Renal cortex interstitium (tissue), 11 donors: Measurements from ENCODE around the gene EML6. TPM values are rescaled to one million over a fixed set of nuclear protein-coding genes. Genes with fewer than 3 reads are reported as not detected.

Experiments used
- DNase-seq, 11 donors: peaks; one replicate each; pipeline ENCODE4 v3.0.0-alpha.2; 2013; ENCODE audit warnings: low read depth in 9 of 11, low spot score in 4 of 11; ENCODE audit errors: extremely low read depth in 1 of 11
- polyA plus RNA-seq, 3 donors: library from polyadenylated mRNA; unstranded; fragments of 120-200 nt; gene quantifications; one replicate each; pipeline ENCODE4 v1.2.1, GENCODE V29; 2013; ENCODE audit not compliant: insufficient read length in 3 of 3

EML6 gene
- polyA plus RNA-seq, 3 donors = 11.5 to 20.3 (median 13.9) TPM

- DNase-seq = no peak
These were observed 171.0 kb downstream of the EML6 start for GRCh38 chr2:54894467-54894866.

GRCh38 chr2:54895730-54896129 is 172.3 kb downstream of the EML6 start:
- no peak for DNase-seq

DNA sequence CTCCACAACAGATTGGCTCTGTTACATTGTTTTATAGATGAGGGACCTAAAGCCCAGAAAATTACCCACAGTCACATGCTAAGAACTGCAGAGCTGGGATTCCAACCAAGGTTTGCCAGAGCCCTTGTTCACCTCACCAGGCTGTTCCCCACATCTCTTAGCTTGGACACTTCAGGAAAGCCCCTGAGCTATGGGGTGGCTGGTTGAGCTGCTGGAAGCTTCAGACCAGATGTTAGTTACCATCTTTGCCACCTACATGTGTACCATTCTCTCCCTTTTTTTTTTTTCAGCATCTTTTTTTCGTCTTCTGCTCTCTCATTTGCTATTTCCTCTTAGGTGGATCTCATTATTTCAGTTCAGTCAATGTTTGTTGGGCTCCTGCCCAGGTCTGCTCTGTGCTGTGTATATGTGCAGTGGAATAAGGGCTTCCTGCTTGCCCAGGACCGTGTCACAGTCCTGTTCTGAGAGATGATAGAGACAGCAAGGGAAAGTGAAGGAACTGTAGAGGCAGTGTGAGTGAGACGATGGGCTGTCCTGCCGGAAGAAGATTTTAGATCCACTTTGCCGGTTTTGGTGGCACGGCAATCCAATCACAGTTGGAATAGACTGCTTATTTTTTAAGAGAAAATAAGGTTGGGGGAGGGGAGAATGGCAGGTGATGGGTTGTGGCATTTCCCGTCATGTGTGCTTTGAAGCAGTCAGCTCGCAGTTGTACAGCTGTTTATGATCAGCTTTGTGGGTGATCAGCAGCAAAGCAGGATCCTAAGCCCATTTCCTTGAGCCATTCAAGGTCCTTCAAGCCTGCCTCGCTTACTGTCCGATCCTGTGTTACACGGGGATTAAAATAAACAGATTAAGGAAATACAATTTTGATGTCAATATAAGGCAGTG is 174.2 kb downstream of the EML6 start:
- no peak for DNase-seq

GRCh38 chr2:54898456-54899226 is 175.2 kb downstream of the EML6 start:
- no peak for DNase-seq

DNA sequence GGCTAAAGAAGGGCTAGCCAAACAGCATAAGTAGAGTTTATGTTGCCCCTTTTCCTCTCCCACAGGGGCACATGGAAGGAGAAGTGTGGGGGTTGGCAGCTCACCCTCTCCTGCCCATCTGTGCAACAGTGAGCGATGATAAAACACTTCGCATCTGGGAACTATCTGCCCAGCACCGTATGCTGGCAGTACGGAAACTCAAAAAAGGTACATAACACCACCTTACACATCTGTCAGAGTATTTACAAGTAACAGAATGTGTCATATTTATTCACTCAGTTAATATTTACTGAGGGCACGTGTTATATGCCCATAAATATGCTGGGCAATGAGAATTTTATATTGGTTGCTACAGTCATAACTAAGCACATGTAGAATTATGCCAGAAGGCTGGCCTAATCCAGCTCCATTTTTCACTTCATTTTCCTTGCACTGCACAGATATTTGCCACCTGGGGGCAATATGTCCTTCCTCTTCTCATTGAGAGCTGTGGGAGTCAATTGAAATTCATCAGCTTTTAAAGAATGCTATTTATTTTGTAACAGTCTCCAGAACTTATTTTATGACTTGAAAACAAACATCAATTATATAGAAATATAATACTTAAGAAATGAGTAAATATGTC is 176.2 kb downstream of the EML6 start:
- DNase-seq = peak; percentile 10 to 48 (median 19)

- no peak for DNase-seq
These were observed 177.9 kb downstream of the EML6 start for GRCh38 chr2:54901224-54901986.

GRCh38 chr2:54902763-54903162 is 179.3 kb downstream of the EML6 start:
- DNase-seq = no peak

GRCh38 chr2:54903736-54904554 is 180.5 kb downstream of the EML6 start:
- DNase-seq = no peak

DNA sequence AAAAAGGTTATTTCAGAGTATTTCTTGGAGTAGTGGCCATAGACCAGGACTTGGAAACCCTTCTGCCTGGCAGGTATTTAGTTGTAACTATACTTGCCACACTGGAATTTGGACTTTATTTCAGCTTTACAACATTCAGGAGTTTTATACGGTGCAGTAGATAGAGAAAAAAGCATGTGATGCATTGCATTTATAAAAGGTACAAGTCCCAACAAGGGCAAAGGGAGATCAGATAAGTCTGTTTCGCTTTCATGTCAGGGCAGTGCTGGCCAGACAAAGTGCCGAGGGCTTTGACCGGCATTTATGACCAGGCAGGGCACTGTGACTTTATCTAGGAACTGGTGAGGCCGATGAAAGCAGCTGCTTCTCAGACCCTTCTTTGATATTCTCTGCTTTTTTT is 181.4 kb downstream of the EML6 start:
- DNase-seq = no peak

DNA sequence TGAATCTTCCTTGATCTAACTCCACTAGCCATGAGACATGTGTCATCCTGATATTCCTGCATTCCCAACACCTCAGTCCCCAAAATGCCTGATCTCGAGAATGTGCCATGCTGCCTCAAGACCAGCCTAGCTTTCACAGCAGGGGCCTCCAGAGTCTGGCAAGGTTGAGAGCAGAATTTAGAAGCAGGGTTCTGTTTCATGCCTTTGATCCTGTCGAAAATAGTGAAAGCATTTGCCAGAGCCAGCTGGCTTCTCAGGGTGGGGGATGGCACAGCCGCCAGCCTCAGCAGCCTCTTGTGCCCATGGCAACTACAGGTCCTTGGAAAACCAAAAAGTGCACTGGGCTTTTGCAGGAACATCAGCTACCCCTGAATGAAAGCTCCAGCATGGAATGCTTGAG is 183.3 kb downstream of the EML6 start:
- DNase-seq = no peak

DNA sequence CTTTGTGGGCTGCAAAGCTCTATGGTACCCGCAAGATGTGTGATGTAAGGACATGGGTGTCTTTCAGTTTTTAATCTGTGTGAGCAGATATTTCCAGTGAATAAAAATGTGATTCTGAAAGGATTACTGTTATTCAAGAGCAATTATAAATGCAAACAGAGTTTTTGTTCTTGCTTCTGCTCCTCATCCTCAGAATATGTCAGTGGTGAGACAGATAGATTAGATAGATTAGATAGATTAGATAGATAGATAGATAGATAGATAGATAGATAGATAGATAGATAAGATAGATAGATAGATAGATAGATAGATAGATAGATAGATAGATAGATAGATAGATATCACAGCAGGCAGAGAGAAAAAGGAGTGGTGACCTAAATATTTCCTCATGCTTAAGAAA is 184.2 kb downstream of the EML6 start:
- DNase-seq = no peak

DNA sequence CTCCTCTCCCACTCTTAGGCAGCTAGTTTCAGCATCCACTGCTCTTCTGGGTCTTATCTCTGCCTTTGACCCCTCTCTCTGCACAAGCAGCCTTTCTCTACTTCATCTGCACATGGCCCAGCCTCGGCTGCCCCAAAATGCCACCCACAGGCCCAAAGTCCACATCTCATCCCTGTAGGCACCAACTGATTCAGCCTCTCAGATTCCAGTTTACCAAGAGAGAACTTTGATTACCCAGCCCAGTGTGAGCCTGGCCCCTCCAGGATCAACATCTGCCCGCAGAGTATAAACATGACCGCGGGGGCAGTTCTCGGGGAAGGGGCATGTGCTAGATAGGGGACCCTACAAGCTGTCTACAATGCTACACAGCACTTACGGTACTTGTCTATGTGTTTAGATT is 185.1 kb downstream of the EML6 start:
- DNase-seq = no peak

DNA sequence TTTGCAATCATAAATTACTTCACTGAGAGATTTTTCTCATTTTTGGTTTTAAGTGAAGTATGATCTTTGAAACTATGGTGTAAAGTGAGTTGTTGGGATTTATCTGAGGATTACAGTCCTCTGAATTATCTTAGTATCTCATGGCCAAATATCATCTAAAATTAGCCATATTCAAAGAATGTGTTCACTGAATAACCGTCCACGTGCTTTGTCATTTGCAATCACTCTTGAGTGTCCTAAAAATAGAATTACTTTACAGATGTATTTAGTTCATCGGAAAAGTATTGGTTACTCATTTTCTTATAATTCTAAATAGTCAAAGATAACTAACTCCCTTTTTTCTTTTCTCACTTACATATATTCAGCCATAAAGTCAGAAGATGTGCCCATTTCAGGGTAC is 185.5 kb downstream of the EML6 start:
- DNase-seq = no peak

- DNase-seq = no peak
These were observed 188.8 kb downstream of the EML6 start for GRCh38 chr2:54912305-54912704.

DNA sequence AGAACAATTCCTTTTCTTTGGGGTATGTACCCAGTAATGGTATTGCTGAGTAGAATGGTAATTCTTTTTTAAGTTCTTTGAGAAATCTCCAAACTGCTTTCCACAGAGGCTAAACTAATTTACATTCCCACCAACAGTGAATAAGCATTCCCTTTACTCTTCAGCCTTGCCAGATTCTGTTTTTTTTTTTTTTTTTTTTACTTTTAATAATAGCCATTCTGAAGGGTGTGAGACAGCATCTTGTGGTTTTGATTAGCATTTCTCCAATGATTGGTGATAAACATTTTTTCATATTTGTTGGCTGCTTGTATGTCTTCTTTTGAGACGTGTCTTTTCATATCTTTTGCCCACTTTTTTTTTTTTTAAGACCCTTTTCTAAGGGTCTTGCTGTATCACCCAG is 189.4 kb downstream of the EML6 start:
- no peak for DNase-seq

DNA sequence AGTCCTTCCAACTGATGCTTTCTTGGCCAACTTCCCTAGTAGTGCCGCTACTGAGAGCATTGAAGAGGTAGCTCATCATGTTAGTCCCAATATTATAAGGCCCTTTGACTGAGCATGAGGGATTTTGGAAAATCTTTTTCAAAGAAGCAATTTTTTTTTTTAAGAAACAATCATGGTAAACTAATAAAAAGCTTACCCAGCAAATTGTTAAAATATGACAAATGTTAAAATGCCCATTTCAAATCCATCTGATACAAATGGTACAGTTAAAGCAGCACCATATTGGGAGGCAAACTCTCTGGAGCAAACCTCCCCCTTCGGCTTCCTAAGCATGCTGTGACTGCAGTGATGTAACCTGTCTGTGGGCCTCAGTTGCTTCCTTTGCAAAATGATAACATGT is 191.2 kb downstream of the EML6 start:
- no peak for DNase-seq

DNA sequence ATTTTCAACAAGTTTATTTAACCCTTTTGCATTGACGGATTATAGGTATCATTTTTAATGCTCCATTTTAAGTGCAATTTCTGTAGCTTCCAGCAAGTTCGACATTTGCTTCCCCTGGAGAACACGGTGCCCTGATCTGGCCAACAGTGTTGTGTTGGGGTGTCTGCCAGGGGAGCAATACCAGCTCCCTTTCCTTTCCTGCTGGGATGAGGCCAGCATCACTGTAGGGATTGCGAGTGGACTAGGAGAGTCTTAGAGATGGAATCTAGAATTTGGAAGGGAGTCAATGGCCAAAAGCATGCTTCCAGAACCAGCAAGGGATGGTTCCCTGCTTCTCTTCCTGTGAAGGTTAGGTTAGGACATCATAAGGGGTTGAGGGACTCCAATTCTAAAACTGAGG is 191.6 kb downstream of the EML6 start:
- no peak for DNase-seq

- DNase-seq = no peak
These were observed 193.2 kb downstream of the EML6 start for GRCh38 chr2:54916637-54917036.
